Measurements from ENCODE around the gene HOXB4.

GRCh38 chr17:48559122-48559839, 18.9 kb downstream of the HOXB4 start:
- TF ChIP-seq CTCF (IDR thresholded peaks at IDR 0.05; ENCODE audit: low read length) (no peak), EZH2 (optimal IDR thresholded peaks at IDR 0.05; ENCODE audit: low read depth, low read length) (no peak)

Measured in MM.1S (cell line).